AG10803 (cell line): ENCODE data around the gene HMCES.

Experiments used
- DNase-seq: peaks from one replicate; pipeline ENCODE4 v3.0.0; 2010; ENCODE audit warnings: low read depth
- H3K4me3 ChIP-seq: 2 replicates; pipeline ENCODE4 v1.5.1; 2011; ENCODE audit warnings: mild to moderate bottlenecking, low read length, control low read depth
- TF ChIP-seq, protein P1 (sequence below): conservative IDR thresholded peaks from 2 replicates; pipeline ENCODE4 v1.5.1; 2011; ENCODE audit warnings: mild to moderate bottlenecking, low read length, control low read depth, inconsistent platforms

The HMCES gene

DNA sequence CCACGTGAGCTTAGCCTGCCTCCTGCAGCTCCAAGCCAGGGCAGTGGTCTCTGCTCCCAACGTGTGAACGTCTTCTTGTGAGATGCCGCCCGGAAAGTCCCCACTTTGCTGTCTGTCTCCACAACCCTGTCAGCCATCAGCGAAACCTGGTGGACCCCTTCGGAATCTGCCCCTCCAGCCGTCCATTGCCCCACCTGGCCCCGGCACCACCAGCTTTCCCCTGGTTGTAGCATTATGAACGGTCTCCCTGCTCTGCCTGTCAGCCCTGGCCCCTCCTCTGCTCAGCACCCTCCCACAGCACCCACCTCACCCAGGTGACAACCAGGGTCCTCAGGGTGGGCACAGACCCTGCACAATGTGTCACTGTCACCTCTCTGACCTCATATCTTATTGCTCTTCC is 71.1 kb downstream of the HMCES start:
- TF ChIP-seq, protein P1, sequence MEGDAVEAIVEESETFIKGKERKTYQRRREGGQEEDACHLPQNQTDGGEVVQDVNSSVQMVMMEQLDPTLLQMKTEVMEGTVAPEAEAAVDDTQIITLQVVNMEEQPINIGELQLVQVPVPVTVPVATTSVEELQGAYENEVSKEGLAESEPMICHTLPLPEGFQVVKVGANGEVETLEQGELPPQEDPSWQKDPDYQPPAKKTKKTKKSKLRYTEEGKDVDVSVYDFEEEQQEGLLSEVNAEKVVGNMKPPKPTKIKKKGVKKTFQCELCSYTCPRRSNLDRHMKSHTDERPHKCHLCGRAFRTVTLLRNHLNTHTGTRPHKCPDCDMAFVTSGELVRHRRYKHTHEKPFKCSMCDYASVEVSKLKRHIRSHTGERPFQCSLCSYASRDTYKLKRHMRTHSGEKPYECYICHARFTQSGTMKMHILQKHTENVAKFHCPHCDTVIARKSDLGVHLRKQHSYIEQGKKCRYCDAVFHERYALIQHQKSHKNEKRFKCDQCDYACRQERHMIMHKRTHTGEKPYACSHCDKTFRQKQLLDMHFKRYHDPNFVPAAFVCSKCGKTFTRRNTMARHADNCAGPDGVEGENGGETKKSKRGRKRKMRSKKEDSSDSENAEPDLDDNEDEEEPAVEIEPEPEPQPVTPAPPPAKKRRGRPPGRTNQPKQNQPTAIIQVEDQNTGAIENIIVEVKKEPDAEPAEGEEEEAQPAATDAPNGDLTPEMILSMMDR = no peak

DNA sequence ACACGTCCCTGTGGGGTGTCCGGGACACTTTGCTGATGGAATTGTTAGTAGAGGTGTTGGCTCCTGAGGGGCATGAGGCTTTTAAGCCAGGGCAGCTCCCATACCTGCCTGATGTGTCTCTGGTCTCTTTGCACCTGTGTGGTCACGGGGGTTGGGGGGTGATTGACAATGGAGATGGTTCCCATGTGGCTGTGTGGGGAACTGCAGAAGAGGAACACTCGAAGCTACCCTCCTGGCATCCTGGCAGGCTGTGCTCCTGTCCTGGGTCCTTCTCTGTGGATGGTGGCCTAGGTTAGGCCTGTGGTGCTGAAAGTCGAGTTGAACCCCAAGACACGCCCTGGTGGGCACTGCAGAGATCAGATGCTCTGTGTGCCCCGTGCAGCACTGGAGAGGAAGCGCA is 73.4 kb downstream of the HMCES start:
- no peak overlapping the region for H3K4me3 ChIP-seq
- TF ChIP-seq, protein P1 = 0 out of 2 replicates have a peak, but pooled peaks have one; percentile 13
- no peak for DNase-seq

More for the DNA sequence above, 71.1 kb downstream of the HMCES start:
- H3K4me3 ChIP-seq = no peak overlapping the region
- DNase-seq = no peak

DNA sequence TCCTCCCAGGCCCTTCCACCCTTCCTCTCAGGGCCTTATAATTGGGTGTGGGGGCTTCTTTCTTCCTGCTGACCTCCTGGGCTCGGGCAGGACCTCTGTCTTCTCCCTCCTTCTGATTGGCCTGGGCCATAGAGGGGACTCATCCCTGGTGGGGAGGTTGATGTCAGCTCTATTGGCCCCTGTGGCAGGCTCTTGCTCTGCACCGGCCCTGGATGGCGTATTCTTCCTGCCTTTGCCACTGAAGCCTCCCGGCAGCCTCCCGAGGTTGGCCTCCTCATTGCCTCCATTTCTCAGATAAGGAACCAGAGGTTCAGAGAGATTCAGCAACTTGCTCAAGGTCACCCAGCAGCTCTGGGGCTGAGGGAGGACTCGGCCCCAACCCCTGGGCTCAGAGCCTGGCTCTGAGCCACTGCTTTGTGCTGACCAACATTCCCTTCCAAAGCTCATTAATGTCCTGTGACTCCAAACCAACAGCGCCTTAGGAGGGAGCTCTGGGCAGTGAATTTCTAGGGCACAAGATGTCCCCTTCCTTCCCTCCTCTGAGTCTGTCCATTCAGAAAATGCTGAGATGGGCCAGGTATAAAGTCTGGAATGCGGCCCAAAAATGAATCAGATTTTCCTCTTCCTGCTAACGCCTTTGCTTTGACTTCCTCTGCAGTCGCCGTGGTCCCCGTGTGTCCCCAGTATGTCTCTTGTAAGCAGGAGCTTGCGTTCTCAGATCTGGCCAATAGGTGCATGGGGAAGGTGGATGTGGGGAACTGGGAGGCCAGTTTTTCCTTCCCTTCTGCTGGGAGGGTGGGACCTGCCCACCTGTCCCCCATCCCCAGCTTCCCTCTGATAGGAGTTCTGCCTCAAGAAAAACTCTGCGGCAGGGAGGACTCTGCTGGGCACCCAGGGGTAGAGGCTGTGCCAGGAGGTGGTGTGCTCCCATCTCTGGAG is 74.2 kb downstream of the HMCES start:
- no peak for DNase-seq
- TF ChIP-seq, protein P1 = no peak

DNA sequence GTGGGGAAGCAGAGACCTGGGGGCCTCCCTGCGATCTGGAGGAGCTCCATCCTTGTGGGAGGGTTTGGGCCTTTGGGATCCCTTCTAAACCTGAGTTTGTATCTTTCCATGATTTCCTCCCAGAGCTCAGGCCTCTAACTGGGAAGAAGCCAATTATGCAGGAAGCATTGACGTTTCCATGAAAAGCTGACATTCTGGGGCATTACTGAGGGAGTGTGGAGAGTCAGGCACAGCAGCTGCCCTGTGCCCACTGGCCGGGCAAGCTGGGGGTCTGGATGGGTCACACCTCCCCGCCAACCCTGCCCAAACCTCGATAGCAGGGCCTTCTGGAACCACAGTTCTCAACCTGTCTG is 74.9 kb downstream of the HMCES start:
- H3K4me3 ChIP-seq = no peak overlapping the region
- TF ChIP-seq, protein P1 = no peak
- DNase-seq = no peak

More for the DNA sequence above, 74.2 kb downstream of the HMCES start:
- no peak overlapping the region for H3K4me3 ChIP-seq
